DOHH2 (cell line): Measurements from ENCODE around the gene LOC128125822.

Experiments
- EZH2phosphoT487 ChIP-seq: fragments of 200-600 bp; sonication (generic); IDR thresholded peaks from 2 replicates; pipeline ENCODE4 v1.6.1; 2017; ENCODE audit warnings: borderline replicate concordance, mild to moderate bottlenecking, antibody characterized with exemption, low read length, moderate library complexity, mixed read lengths
- TF ChIP-seq, protein P1 (sequence below): fragments of 200-600 bp; sonication (generic); IDR thresholded peaks from one replicate; pipeline ENCODE4 v1.5.1; 2014; ENCODE audit warnings: antibody characterized with exemption, mild to moderate bottlenecking, low read depth, low read length; ENCODE audit not compliant: poor library complexity, severe bottlenecking

DNA sequence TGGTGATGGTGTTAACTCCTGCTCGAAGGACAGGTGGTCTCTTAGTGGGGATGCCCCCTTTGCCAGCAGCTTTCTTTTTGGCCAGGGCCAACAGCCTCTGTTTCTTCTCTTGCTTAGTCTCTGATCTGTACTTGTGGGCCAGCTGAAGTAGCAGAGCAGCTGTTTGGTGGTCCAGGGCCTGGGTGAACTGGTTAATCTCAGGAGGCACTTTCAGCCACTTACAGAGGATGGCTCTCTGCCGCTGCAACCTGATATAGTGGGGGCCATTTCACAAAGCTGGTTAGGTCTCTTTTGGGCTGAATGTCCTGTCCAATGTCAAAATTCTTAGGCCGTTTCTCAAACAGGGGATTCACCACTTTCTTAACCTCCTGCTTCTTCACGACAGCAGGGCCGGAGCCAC, 23.2 kb upstream of the LOC128125822 start:
- TF ChIP-seq, protein P1, sequence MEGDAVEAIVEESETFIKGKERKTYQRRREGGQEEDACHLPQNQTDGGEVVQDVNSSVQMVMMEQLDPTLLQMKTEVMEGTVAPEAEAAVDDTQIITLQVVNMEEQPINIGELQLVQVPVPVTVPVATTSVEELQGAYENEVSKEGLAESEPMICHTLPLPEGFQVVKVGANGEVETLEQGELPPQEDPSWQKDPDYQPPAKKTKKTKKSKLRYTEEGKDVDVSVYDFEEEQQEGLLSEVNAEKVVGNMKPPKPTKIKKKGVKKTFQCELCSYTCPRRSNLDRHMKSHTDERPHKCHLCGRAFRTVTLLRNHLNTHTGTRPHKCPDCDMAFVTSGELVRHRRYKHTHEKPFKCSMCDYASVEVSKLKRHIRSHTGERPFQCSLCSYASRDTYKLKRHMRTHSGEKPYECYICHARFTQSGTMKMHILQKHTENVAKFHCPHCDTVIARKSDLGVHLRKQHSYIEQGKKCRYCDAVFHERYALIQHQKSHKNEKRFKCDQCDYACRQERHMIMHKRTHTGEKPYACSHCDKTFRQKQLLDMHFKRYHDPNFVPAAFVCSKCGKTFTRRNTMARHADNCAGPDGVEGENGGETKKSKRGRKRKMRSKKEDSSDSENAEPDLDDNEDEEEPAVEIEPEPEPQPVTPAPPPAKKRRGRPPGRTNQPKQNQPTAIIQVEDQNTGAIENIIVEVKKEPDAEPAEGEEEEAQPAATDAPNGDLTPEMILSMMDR = no peak
- no peak for TF ChIP-seq EZH2phosphoT487
